Activated T-helper 2 cell treated with anti-CD3 and anti-CD28 coated beads, Interferon-gamma antibody, Interleukin-2, Interleukin-4, amounts not matched to agents 10 μg/mL and 5 μg/mL and 100 μg/mL, durations not matched to agents 14 hours and 24 hours and 36 hours (primary cell): Measurements from ENCODE around the gene ATG12. TPM values are rescaled to one million over a fixed set of nuclear protein-coding genes. Genes with fewer than 3 reads are reported as not detected.
"Not testable (repeated sequence)": the region's sequence is repeated elsewhere in the genome, so short reads cannot be mapped to it uniquely, and the experiment has no call there.

ENCODE experiments used
- DNase-seq: peaks from one replicate; pipeline ENCODE4 v3.0.0; 2021; ENCODE audit warnings: low spot score
- H3K27ac Mint-ChIP-seq: one replicate; pipeline ENCODE4 v1.8.0; 2021; ENCODE audit warnings: mixed read lengths
- H3K27me3 Mint-ChIP-seq: one replicate; pipeline ENCODE4 v1.8.0; 2021; ENCODE audit warnings: low read depth, mixed read lengths
- H3K36me3 Mint-ChIP-seq: one replicate; pipeline ENCODE4 v1.8.0; 2021; ENCODE audit warnings: low read depth, mixed read lengths
- H3K4me1 Mint-ChIP-seq: one replicate; pipeline ENCODE4 v1.8.0; 2021; ENCODE audit warnings: low read depth, mixed read lengths
- H3K4me3 Mint-ChIP-seq: one replicate; pipeline ENCODE4 v1.8.0; 2021; ENCODE audit warnings: low read depth, mild to moderate bottlenecking, moderate library complexity, mixed read lengths
- H3K9me3 Mint-ChIP-seq: one replicate; pipeline ENCODE4 v1.8.0; 2021; ENCODE audit warnings: mixed read lengths
- intact Hi-C: fragments of 100-400 bp; cut with micrococcal nuclease; formaldehyde crosslinking; loops from one replicate; pipeline ENCODE4 v1.15.1; 2023
- total RNA-seq: library from RNA; stranded (reverse); gene quantifications from 2 replicates; pipeline ENCODE4 v1.2.3, GENCODE V29; 2022

Gene ATG12
- total RNA-seq = 33.8 and 34.5 TPM in 2 replicates

GRCh38 chr5:115841382-115842088, at the start of gene ATG12, which contains the start of gene AP3S1:
Gene ATG12, minus strand, starts transcription at chr5:115841565. Its CDS starts 13 bp downstream, at chr5:115841552.
Gene AP3S1, plus strand, starts transcription at chr5:115841935. Its CDS starts 103 bp downstream, at chr5:115842038.
- DNase-seq = peak; percentile 87
- peaks cover 42% of the 10 kb centered on the region for H3K4me1 Mint-ChIP-seq
- H3K9me3 Mint-ChIP-seq = no peaks in the 10 kb centered on the region
- H3K4me3 Mint-ChIP-seq = peak within 1 kb of the TSS; percentile 97
- H3K36me3 Mint-ChIP-seq = peaks cover 34% of the 10 kb centered on the region
- H3K27me3 Mint-ChIP-seq = peaks cover 2% of the 10 kb centered on the region
- peak within 1 kb of the TSS; percentile 99 for H3K27ac Mint-ChIP-seq
- intact Hi-C loops = loop anchor here (1.0 to 5.0 kb wide), 8 partner anchors 207 to 671 kb away; partner anchors contain the start of genes CCDC112, COMMD10, FEM1C and TMED7

- Mint-ChIP-seq H3K36me3 (peaks cover 3% of the 10 kb centered on the region), H3K4me1 (no peaks in the 10 kb centered on the region), H3K27ac (no peak overlapping the region), H3K27me3 (no peaks in the 10 kb centered on the region), H3K9me3 (no peaks in the 10 kb centered on the region), H3K4me3 (no peak overlapping the region)
- intact Hi-C loops = no loop called here
- DNase-seq = no peak
Observed at GRCh38 chr5:115888027-115888426, 46.7 kb upstream of the ATG12 start.

GRCh38 chr5:115885208-115885607, 43.8 kb upstream of the ATG12 start:
- H3K4me3 Mint-ChIP-seq, H3K27me3 Mint-ChIP-seq, DNase-seq, intact Hi-C loops, H3K9me3 Mint-ChIP-seq, H3K4me1 Mint-ChIP-seq, H3K27ac Mint-ChIP-seq: not testable (repeated sequence)
- H3K36me3 Mint-ChIP-seq = peaks cover 16% of the 10 kb centered on the region

GRCh38 chr5:115884704-115885103, 43.3 kb upstream of the ATG12 start:
- Mint-ChIP-seq H3K9me3 (peaks cover 4% of the 10 kb centered on the region), H3K36me3 (peaks cover 16% of the 10 kb centered on the region)

GRCh38 chr5:115882434-115882833, 41.1 kb upstream of the ATG12 start:
- intact Hi-C loops, H3K27ac Mint-ChIP-seq, H3K9me3 Mint-ChIP-seq, H3K4me1 Mint-ChIP-seq, DNase-seq, H3K4me3 Mint-ChIP-seq, H3K27me3 Mint-ChIP-seq: not testable (repeated sequence)
- peaks cover 26% of the 10 kb centered on the region for H3K36me3 Mint-ChIP-seq

More at GRCh38 chr5:115884704-115885103, 43.3 kb upstream of the ATG12 start:
- Mint-ChIP-seq H3K4me1 (no peaks in the 10 kb centered on the region), H3K27ac (no peak overlapping the region), H3K4me3 (no peak overlapping the region), H3K27me3 (no peaks in the 10 kb centered on the region)
- intact Hi-C loops = no loop called here
- no peak for DNase-seq

GRCh38 chr5:115877342-115877741, 36.0 kb upstream of the ATG12 start:
- H3K9me3 Mint-ChIP-seq, intact Hi-C loops, H3K27ac Mint-ChIP-seq, H3K27me3 Mint-ChIP-seq, DNase-seq, H3K4me1 Mint-ChIP-seq, H3K4me3 Mint-ChIP-seq: not testable (repeated sequence)
- peaks cover 45% of the 10 kb centered on the region for H3K36me3 Mint-ChIP-seq

GRCh38 chr5:115875447-115875846, 34.1 kb upstream of the ATG12 start:
- no peak for DNase-seq
- peaks cover 4% of the 10 kb centered on the region for H3K9me3 Mint-ChIP-seq
- H3K36me3 Mint-ChIP-seq = peaks cover 46% of the 10 kb centered on the region
- intact Hi-C loops = no loop called here
- H3K27me3 Mint-ChIP-seq = no peaks in the 10 kb centered on the region
- no peak overlapping the region for H3K4me3 Mint-ChIP-seq
- H3K4me1 Mint-ChIP-seq = peaks cover 3% of the 10 kb centered on the region
- no peak overlapping the region for H3K27ac Mint-ChIP-seq

GRCh38 chr5:115873392-115873791, 32.0 kb upstream of the ATG12 start:
- H3K27ac Mint-ChIP-seq = no peak overlapping the region
- H3K9me3 Mint-ChIP-seq = no peaks in the 10 kb centered on the region
- no peak for DNase-seq
- peaks cover 44% of the 10 kb centered on the region for H3K36me3 Mint-ChIP-seq
- peaks cover 7% of the 10 kb centered on the region for H3K4me1 Mint-ChIP-seq
- H3K27me3 Mint-ChIP-seq = no peaks in the 10 kb centered on the region
- H3K4me3 Mint-ChIP-seq = no peak overlapping the region
- intact Hi-C loops = no loop called here

GRCh38 chr5:115872447-115872846, 31.1 kb upstream of the ATG12 start:
- Mint-ChIP-seq H3K4me3 (no peak overlapping the region), H3K36me3 (peaks cover 38% of the 10 kb centered on the region), H3K27me3 (no peaks in the 10 kb centered on the region), H3K27ac (no peak overlapping the region), H3K4me1 (peaks cover 10% of the 10 kb centered on the region), H3K9me3 (no peaks in the 10 kb centered on the region)
- DNase-seq = no peak
- intact Hi-C loops = no loop called here

GRCh38 chr5:115869256-115869795, 28.0 kb upstream of the ATG12 start:
- Mint-ChIP-seq H3K27me3 (no peaks in the 10 kb centered on the region), H3K36me3 (peaks cover 21% of the 10 kb centered on the region), H3K9me3 (no peaks in the 10 kb centered on the region), H3K4me1 (peaks cover 15% of the 10 kb centered on the region), H3K4me3 (no peak overlapping the region), H3K27ac (no peak overlapping the region)
- intact Hi-C loops = no loop called here
- no peak for DNase-seq

GRCh38 chr5:115859378-115859777, 18.0 kb upstream of the ATG12 start:
- Mint-ChIP-seq H3K4me1 (peaks cover 18% of the 10 kb centered on the region), H3K4me3 (no peak overlapping the region), H3K27me3 (no peaks in the 10 kb centered on the region), H3K27ac (no peak overlapping the region), H3K9me3 (peaks cover 4% of the 10 kb centered on the region), H3K36me3 (peaks cover 11% of the 10 kb centered on the region)
- no peak for DNase-seq
- intact Hi-C loops = no loop called here

- Mint-ChIP-seq H3K27ac (no peak overlapping the region), H3K4me1 (peaks cover 22% of the 10 kb centered on the region), H3K9me3 (peaks cover 12% of the 10 kb centered on the region), H3K27me3 (no peaks in the 10 kb centered on the region), H3K4me3 (no peak overlapping the region), H3K36me3 (peaks cover 18% of the 10 kb centered on the region)
- intact Hi-C loops = no loop called here
- DNase-seq = no peak
Observed at GRCh38 chr5:115858396-115858795, 17.0 kb upstream of the ATG12 start.

GRCh38 chr5:115857626-115858349, 16.4 kb upstream of the ATG12 start:
- intact Hi-C loops = no loop called here
- DNase-seq = no peak
- H3K9me3 Mint-ChIP-seq = peaks cover 16% of the 10 kb centered on the region
- peaks cover 23% of the 10 kb centered on the region for H3K36me3 Mint-ChIP-seq
- H3K27ac Mint-ChIP-seq = no peak overlapping the region
- H3K27me3 Mint-ChIP-seq = no peaks in the 10 kb centered on the region
- H3K4me3 Mint-ChIP-seq = no peak overlapping the region
- H3K4me1 Mint-ChIP-seq = peaks cover 25% of the 10 kb centered on the region
